ENCODE measurements around the gene CELSR3.

Gene CELSR3

GRCh38 chr3:48655063-48655462, 7.6 kb downstream of the CELSR3 start:
- TF ChIP-seq CTCF (IDR thresholded peaks at IDR 0.05; ENCODE audit: insufficient read depth, low read length, missing control alignments) = no peak
- no peak overlapping the region for H3K4me3 ChIP-seq (ENCODE audit: low read depth, low read length)
- no peak for DNase-seq (ENCODE audit: low read depth, low spot score)
- CTCF ChIA-PET = interaction anchor here (1.0 to 7.0 kb wide), 6 partner anchors 8 to 191 kb away, joined by 3 to 50 read pairs (median 3); partner anchors contain the start of genes NCKIPSD and SLC26A6
- POLR2A ChIA-PET = no interaction called here

GRCh38 chr3:48652923-48653715, 9.6 kb downstream of the CELSR3 start:
- no peak overlapping the region for H3K4me3 ChIP-seq (ENCODE audit: low read depth, low read length)
- no peak for DNase-seq (ENCODE audit: low read depth, low spot score)
- POLR2A ChIA-PET = interaction anchor here (1.4 kb wide), 1 partner anchor 10 kb away, joined by 5 read pairs; the partner anchor contains the start of gene CELSR3
- no peak for TF ChIP-seq CTCF (IDR thresholded peaks at IDR 0.05; ENCODE audit: insufficient read depth, low read length, missing control alignments)
- CTCF ChIA-PET = interaction anchor here (1.0 to 7.0 kb wide), 4 partner anchors 16 to 252 kb away, joined by 3 to 50 read pairs (median 4); partner anchors contain the start of gene SLC26A6

- TF ChIP-seq CTCF (IDR thresholded peaks at IDR 0.05; ENCODE audit: insufficient read depth, low read length, missing control alignments) = no peak
- POLR2A ChIA-PET = no interaction called here
- CTCF ChIA-PET = interaction anchor here (1.0 to 7.0 kb wide), 3 partner anchors 15 to 216 kb away, joined by 3 to 50 read pairs (median 3); partner anchors contain the start of gene SLC26A6
- no peak for DNase-seq (ENCODE audit: low read depth, low spot score)
- H3K4me3 ChIP-seq (ENCODE audit: low read depth, low read length) = no peak overlapping the region
These were observed 10.9 kb downstream of the CELSR3 start for GRCh38 chr3:48651771-48652170.

- H3K4me3 ChIP-seq (ENCODE audit: low read depth, low read length) = no peak overlapping the region
- ChIA-PET POLR2A (no interaction called here), CTCF (interaction anchor here (7.0 kb wide), 1 partner anchor 14 kb away, joined by 50 read pairs; the partner anchor contains the start of gene SLC26A6)
- no peak for TF ChIP-seq CTCF (IDR thresholded peaks at IDR 0.05; ENCODE audit: insufficient read depth, low read length, missing control alignments)
- DNase-seq (ENCODE audit: low read depth, low spot score) = no peak
These were observed 12.0 kb downstream of the CELSR3 start for GRCh38 chr3:48650723-48651122.

GRCh38 chr3:48648188-48648850, 14.4 kb downstream of the CELSR3 start:
- DNase-seq (ENCODE audit: low read depth, low spot score) = no peak
- ChIA-PET POLR2A (no interaction called here), CTCF (interaction anchor here (7.0 kb wide), 1 partner anchor 12 kb away, joined by 50 read pairs; the partner anchor contains the start of gene SLC26A6)
- no peak overlapping the region for H3K4me3 ChIP-seq (ENCODE audit: low read depth, low read length)
- no peak for TF ChIP-seq CTCF (IDR thresholded peaks at IDR 0.05; ENCODE audit: insufficient read depth, low read length, missing control alignments)

- CTCF ChIA-PET = no interaction called here
- H3K4me3 ChIP-seq (ENCODE audit: low read depth, low read length) = no peak overlapping the region
- no peak for TF ChIP-seq CTCF (IDR thresholded peaks at IDR 0.05; ENCODE audit: insufficient read depth, low read length, missing control alignments)
- no peak for DNase-seq (ENCODE audit: low read depth, low spot score)
- POLR2A ChIA-PET = no interaction called here
These were observed 15.0 kb downstream of the CELSR3 start for GRCh38 chr3:48647714-48648113.

All from AG04449 (cell line).